Suppressor macrophage treated with lipopolysaccharide for 4 hours (primary cell): ENCODE results near the gene NYNRIN.
"Not testable (repeated sequence)": the region's sequence is repeated elsewhere in the genome, so short reads cannot be mapped to it uniquely, and the experiment has no call there.

Experiments used
- DNase-seq: peaks from one replicate; pipeline ENCODE4 v3.0.0-alpha.2; 2020

The NYNRIN gene

DNA sequence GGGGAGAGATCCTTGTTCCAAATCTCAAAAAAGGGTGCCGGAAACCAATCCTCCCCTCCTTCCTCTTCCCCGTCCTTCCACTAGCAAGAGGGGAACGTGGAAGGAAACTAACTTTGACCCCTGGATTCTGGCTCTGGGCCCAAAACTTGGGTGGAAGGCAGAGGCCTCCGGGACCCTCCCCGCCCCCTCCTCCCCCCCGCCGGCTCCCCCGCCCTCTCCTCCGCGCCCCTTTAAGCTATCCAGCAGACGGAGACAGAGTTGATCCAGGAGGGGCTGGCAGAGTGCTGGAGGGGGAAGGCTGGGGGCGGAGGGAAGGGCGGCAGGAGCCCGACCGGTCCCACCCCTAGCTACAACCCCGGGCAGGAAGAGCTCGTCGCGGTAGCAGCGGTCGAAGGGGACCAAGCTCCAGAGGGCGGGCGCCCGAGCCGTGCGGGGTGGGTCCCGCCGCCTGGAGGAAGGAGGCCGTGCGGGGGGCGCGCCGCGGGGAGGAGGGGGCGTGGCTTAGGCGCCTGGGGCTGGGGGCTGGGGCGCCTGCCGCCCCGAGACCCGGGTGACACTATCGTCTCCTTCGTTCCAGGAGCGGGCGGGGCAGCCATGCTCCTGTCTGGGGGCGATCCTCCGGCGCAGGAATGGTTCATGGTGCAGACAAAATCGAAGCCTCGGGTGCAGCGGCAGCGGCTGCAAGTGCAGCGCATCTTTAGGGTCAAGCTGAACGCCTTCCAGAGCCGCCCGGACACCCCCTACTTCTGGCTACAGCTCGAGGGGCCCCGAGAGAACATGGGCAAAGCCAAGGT is at the start of gene NYNRIN:
Gene NYNRIN, plus strand, starts transcription at position 351 of the 794 bp plus-strand sequence. Its CDS starts 244 bp downstream, at position 595.
- no peak for DNase-seq

DNA sequence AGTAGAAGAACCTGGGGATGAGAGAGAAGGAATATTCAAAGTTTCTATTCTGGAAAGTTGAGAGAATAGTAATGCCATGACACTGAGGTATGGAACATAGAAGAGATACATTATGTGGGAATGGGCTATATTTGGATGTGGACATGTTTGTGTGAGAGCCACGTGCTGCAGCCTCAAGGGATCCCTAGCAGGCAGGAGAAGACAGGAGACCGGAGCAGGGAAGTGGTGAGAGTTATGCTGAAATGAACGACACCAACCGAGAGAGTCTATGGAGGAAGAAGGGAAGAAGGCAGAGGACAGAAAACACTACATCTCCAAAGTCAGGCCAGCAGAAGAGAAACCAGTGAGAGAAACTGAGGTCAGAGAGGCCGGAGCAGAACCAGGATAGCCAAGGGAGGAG is 49.1 kb upstream of the NYNRIN start:
- DNase-seq, result no peak

DNA sequence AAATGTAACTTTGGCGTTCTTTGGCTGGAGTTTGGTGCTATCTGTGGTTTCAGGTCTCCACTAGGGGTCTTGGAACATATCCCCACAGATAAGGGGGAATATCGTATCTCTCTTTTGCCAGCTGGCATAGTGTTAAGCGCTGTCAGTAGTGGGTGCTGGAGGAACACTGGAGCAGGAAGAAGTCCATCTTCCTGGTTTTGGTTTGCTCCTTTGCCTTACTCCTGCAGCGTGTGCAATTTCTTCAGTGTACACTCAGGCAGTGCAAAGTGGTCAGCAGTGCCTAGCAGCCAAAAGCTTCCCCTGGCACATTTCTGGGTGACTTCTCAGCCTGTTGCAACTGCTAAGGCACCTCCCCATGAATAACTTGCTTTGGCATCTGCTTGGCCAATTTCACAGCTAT is 47.3 kb upstream of the NYNRIN start:
- DNase-seq, result no peak

DNA sequence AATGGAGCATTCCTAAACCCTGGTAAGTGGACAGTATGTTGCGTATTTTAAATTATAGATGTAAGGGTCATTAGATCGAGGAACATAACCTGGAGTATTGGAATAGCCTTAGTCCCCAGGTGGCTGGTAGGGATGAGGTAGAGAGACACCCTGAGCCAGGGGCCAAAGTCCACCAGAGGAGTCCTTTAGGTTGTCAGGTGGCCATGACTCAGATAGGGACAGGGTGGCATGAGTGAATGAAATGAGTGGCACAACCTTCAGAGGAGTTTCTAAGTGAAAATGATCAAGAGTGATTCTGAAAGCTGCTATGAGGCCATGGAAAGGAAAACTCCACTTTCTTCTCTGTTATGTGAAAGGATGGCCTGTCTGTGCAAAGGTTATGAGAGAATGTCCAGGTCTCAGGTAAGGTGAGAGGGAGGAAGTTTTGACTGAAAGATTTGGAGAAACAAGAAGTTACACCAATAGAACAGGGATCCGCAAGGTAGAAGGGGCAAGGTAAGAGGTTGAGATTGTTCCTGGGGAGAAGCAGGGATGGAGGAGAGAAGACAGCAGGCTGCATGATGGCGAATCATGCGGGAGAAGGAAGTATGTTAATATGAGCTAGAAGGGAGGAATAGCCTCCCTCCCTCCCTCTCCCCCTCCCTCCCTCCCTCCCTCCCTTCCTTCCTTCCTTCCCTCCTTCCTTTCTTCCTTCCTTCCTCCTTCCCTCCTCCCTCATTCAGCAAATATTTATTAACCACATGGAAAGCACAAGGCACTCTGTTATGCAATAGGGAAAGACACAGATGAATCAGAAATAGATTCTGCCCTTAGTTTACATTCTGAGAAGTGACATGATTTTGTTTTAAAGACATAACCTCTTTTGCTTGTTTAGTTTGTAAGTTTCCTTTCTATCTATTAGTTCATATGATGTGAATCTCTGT is 45.0 kb upstream of the NYNRIN start:
- peak; percentile 66 for DNase-seq

DNA sequence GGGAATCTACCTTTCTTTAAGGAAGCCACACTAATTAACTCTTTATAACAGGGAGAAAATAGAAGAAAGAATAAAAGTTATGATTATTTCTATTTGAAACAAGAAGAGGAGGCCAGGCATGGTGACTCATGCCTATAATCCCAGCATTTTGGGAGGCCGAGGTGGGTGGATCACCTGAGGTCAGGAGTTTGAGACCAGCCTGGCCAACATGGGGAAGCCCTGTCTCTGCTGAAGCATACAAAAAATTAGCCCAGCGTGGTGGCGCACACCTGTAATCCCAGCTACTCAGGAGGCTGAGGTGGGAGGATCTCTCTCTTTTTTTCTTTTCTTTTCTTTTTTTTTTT is 44.3 kb upstream of the NYNRIN start:
- DNase-seq, result not testable (repeated sequence)

DNA sequence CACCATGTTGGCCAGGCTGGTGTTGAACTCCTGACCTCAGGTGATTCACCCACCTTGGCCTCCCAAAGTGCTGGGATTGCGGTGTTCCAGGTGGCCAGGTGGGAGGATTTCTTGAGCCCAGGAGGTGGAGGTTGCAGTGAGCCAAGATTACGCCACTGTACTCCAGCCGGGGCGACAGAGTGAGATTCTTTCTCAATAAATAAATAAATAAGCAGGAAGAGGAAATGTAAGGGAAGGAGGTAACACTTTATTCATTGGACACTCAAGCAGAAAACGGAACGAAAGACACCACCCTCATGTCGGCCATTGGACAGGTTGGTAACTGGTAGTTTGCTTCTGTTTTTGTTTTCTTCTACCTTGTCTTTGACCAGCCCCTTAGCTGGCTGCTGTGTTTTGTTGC is 43.8 kb upstream of the NYNRIN start:
- no peak for DNase-seq

DNA sequence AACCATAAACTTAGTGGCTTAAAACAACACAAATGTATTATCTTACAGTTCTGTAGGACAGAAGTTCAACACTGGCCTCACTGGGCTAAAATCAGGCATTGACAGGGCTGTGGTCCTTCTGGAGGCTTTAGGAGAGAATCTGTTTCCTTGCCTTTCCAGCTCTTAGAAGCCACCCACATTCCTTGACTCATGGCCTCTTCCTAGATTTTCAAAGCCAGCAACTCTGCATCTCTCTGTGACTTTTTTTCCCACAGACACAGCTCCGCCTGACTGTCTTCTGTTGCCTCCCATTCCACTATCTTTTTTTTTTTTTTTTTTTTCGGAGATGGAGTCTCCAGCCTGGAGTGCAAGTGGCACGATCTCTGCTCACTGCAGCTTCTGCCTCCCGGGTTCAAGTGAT is 42.6 kb upstream of the NYNRIN start:
- no peak for DNase-seq

DNA sequence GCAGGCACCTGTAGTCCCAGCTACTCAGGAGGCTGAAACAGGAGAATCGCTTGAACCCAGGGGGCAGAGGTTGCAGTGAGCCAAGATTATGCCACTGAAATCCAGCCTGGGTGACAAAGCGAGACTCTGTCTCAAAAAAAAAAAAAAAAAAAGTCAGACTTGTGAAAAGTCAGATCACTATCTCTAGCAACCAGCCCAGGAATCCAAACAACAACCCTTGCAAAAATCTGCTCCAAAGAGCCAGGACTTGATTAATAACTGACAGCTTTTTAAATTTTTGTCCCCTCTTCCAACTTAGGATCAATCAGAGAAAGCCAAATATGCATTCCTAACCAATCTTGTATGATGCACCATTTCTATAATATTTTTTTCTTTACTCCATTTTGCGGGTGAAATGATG is 38.5 kb upstream of the NYNRIN start:
- no peak for DNase-seq

DNA sequence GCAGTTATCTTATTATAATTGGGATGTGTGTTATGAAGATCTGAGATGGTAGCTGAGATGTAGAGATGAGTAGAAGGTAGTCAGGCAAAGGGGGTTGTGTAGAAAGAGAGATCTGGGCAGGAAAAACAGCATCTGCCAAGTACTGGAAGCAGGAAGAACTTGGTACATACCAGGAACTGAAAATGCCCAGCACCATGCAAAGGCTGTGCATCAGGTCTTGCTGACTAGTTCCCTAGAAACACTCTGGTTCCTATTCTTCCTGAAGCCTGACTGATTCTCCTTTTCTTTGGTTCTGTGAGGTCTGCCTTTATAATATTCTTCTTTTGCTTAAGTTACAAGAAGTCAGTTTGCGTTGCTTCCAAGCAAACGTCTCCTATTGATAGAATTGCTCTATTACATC is 37.5 kb upstream of the NYNRIN start:
- peak; percentile 53 for DNase-seq

DNA sequence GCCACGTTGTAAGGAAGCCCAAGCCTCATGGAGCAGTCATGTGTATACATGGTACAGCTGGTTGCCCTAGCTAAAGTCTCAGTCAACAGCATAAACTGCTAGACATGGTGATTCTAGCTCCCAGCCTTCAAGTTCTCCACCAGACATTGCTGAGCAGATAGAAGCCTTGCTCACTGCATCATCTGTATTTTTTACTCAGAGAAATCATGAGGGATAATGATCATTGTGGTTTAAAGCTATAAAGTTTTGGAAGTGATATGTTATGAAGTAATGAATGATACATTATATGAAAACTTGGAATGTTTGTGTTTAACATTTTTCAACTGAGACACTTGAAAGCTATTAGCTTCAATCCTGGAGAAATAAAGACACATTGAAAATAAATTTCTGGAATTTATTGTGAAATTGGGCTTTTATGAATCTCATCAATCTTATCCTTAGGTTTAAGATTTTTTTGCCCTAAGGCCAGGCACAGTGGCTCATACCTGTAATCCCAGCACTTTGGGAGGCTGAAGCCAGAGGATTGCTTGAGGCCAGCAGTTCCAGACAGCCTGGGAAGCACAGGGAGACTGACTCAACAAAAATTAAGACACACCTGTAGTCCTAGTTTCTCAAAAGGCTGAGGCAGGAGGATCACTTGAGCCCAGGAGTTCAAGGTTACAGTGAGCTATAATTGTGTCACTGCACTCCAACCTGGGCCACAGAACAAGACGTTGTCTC is 36.4 kb upstream of the NYNRIN start:
- no peak for DNase-seq

DNA sequence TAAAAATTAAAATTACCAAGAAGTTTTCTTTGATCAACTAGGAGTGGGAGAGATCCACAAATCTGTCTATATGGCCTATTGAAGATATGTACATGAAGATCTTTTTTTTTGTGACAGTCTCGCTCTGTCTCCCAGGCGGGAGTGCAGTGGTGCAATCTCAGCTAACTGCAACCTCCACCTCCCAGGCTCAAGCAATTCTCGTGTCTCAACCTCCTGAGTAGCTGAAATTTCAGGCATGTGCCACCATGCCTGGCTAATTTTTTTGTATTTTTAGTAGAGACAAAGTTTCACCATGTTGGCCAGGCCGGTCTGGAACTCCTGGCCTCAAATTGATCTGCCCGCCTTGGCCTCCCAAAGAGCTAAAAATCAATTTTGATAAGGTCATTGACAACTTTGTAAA is 35.4 kb upstream of the NYNRIN start:
- DNase-seq, result no peak

DNA sequence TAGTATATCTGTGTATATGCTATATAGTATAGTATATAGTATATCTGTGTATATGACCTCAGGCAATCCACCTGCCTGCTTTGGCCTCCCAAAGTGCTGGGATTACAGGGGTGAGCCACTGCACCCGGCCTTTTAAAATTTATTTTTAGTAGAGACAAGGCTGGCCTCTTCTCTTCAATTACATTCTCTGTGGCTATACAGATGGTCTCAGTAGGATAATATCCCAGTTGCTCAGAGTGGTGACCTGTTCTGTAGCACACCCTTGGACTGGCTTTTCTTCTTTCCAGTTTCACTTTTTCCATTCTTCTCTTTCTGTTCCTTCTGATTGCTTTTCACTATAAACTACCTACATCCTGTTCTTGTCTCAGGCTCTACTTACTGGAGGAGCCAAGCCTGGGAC is 34.0 kb upstream of the NYNRIN start:
- DNase-seq, result no peak

DNA sequence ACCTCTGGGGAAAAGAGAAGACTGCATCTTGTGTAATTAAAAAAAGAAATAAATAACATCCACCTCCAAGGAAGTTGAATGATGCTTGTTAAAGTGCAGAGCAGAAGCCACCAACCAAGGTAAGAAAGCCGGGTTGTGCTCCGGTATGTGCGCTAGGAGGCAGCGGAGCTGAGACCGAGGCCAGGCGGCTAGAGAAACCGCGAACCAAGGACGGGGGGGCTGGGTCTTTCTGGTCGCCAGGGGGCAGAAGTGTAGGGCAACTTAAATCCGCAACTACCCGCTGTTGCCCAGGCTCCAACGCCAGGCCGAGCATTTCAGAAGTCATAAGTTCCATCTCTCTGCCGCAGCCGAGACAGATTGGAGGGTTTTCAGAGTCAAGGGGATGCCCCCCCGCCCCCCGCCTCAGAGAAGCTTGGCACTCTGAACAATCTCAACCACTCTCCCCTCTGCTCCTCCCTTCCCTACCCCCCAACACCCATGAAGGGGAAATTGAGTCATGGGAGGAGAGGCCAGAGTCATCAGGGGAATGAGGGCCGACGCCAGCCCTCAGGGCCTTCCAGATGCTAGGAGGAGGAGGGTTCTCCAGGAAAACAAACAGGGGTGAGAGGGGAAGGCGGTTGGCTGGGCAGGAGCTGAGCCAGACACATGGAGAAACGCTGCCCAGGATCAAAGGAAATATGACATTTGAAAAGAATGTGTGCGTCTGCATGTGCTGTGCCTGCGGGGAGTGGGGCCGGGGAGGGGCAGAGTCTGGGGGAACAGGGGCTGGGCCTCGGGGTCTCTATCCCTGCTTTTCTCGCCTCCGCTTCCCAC is 33.0 kb upstream of the NYNRIN start:
- DNase-seq, result peak; percentile 78

DNA sequence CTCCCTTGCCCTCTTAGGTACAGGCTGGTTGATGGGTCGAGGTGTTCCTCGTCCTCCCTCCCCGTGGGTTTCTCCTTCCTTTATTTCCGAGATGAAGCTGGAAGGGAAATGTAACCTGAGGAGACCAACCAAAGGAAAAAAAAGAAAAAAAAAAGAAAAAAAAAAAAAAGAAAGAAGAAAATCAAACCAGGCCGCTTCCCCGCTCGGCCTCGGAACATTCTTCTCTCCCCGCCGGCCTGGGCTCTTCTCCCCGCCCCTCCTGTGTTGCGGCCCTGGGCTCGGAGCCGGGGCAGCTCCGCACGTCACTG is 32.4 kb upstream of the NYNRIN start:
- DNase-seq, result no peak

DNA sequence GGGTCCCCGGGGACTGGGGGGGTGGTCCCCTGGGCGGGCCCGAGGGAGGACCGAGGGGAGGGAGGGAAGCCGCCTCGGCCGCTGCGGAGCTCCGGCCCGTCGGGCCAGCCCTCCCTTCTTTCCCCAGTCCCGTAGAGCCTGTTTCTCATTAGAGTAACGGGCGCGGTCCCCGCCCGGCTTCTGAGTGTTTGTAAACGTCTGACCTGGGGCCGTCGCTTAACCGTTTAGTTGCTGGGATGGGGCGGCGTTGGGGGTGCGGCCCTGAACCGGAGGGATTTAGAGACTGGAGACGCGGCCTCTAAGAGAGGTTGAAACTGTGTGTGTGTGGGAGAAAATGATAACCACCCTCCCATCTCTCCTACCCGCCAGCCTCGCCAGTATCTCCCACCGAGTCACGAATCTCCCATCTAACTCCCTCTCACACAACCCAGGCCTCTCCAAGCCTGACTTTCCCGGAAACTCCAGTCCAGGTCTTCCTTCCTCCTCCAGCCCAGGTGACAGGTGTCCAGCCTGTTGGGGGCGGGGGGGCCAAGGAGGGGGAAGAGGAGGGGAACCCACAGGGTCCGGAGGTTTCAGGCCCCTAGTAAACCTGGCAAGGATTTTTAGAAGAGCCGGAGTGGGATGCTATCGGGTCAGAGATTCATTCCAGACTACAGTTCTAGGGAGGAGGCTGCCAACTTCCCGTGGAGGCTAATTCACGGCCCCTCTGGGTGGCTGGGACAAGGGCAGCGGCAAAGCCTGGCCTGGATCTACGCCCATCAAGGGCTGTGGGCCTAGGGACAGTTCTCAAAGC is 31.9 kb upstream of the NYNRIN start:
- no peak for DNase-seq

DNA sequence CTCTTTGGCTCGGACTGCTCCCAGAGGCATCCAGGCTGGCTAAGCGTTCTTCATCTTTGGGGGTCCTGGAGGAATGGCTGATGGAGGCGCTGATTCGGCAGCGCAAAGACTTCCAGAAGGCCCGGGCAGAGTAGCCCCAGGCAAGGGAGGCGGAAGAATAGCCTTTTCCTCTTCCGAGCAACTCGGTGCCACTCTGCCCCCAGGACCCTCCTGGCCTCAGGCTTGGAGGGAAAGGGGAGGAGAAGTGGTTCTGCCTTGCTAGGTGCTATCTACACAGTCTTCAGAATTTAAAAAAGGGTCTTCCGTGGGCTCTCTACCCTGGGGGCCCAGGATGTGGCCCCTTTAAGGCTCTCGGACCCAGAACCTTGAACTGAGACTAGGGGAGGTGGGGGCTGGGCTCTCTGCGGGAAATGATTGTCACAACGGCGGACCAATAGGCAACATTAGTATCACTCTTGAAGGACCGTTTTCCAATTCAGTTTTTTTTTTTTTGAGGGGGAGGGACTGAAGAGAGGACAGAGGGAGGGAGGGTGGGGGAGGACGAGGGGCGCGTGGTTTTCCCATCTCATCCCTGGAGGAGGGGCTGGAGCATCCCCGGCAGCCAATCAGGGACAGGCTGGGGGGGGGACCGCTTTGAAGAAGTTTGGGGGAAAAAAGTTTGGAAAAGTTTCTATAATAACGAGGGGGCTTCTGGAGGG is 31.1 kb upstream of the NYNRIN start, which contains the start of gene NFATC4:
Gene NFATC4, plus strand, starts transcription at position 671 of the 698 bp plus-strand sequence. CDS start 157 bp downstream, outside the sequence.
- no peak for DNase-seq

DNA sequence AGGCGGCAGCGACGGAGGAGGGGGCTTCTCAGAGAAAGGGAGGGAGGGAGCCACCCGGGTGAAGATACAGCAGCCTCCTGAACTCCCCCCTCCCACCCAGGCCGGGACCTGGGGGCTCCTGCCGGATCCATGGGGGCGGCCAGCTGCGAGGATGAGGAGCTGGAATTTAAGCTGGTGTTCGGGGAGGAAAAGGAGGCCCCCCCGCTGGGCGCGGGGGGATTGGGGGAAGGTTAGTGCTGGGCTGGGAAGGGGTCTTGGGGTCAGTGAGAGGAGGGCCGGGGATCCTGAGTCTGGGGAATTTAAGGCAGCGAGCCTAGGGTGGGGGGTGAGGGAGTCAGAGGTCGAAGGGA is 30.6 kb upstream of the NYNRIN start:
- no peak for DNase-seq

DNA sequence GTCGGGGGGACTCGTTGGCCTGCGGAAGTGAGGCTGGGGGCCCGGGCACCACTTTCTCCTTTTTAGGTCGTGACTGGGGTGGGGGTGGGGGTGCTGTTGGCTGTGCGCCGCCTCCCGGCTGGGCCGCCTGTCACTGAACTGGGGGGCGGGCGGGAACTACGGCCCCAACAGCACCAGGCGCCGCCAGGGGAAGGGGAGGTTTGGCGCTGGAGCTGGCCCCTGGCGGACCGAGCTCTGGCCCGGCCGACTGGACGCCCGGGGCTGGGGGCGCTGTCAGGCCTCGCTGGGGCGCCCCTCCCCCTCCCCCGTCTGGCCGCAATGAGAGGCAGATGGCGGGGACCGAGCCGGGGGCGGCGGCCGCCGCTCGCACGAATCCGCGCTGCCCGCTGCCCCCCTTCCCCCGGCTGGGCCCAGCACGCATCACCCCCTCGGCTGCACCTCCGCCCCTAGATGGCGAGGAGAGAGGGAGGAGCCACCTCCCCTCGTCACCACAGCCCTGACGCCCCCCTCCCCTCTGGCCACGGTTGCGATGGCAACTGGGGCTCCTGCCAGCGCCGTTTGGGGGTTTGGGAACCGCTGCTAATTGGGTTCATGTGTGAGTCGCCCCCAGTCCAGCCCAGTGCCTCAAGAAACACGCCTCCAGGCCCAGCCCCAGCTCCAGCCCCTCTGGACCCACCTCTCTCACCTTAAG is 30.1 kb upstream of the NYNRIN start:
- DNase-seq, result no peak

DNA sequence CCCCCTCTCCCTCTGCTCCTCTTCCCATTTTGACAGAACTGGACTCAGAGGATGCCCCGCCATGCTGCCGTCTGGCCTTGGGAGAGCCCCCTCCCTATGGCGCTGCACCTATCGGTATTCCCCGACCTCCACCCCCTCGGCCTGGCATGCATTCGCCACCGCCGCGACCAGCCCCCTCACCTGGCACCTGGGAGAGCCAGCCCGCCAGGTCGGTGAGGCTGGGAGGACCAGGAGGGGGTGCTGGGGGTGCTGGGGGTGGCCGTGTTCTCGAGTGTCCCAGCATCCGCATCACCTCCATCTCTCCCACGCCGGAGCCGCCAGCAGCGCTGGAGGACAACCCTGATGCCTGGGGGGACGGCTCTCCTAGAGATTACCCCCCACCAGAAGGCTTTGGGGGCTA is 29.3 kb upstream of the NYNRIN start:
- DNase-seq, result no peak

DNA sequence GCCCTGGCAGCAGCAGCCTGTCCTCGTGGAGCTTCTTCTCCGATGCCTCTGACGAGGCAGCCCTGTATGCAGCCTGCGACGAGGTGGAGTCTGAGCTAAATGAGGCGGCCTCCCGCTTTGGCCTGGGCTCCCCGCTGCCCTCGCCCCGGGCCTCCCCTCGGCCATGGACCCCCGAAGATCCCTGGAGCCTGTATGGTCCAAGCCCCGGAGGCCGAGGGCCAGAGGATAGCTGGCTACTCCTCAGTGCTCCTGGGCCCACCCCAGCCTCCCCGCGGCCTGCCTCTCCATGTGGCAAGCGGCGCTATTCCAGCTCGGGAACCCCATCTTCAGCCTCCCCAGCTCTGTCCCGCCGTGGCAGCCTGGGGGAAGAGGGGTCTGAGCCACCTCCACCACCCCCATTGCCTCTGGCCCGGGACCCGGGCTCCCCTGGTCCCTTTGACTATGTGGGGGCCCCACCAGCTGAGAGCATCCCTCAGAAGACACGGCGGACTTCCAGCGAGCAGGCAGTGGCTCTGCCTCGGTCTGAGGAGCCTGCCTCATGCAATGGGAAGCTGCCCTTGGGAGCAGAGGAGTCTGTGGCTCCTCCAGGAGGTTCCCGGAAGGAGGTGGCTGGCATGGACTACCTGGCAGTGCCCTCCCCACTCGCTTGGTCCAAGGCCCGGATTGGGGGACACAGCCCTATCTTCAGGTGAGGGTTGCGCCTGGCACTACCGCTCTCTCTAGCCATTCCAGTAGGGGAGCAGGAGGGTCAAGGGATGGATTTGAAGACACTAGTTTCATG is 28.7 kb upstream of the NYNRIN start:
- DNase-seq, result no peak
